ENCODE results near the gene XAB2. TPM values are rescaled to one million over a fixed set of nuclear protein-coding genes. Genes with fewer than 3 reads are reported as not detected.

XAB2 gene
- total RNA-seq, 1 experiment from 2014 or later = 48.0 TPM

GRCh38 chr19:7643031-7643415 lies 13.7 kb upstream of the XAB2 start:
- peak overlapping the region in 2 of 3 experiments; percentile 37 to 44; a peak in 1 of 7 replicates for H3K27ac Mint-ChIP-seq
- Histone ChIP-seq H2BK20ac (ENCODE audit: low read depth, low read length, poor library complexity, severe bottlenecking) (no peak overlapping the region), H2BK12ac (ENCODE audit: insufficient read length, low read depth, low read length) (no peak overlapping the region), H4K20me1 (ENCODE audit: control insufficient read depth, insufficient read depth, insufficient read length) (no peaks in the 10 kb centered on the region), H3K4ac (ENCODE audit: low read depth, low read length) (no peak overlapping the region), H2BK15ac (ENCODE audit: low read depth, low read length) (no peak overlapping the region), H3K4me1 (ENCODE audit: insufficient read depth, low read length) (no peaks in the 10 kb centered on the region), H2AFZ (ENCODE audit: low read length) (no peak overlapping the region), H4K8ac (replicated peaks; ENCODE audit: insufficient read length, low read depth, low read length) (no peak overlapping the region), H3K9me3 (ENCODE audit: control insufficient read depth, low read depth, low read length) (no peaks in the 10 kb centered on the region), H3K56ac (ENCODE audit: insufficient read length, low read depth, low read length) (no peak overlapping the region), H3K27ac (ENCODE audit: insufficient read length, low read depth, low read length) (no peak overlapping the region), H3K27me3 (ENCODE audit: insufficient read depth, low read length) (no peaks in the 10 kb centered on the region), H3K23me2 (ENCODE audit: insufficient read length, low read depth, low read length, poor library complexity, severe bottlenecking) (no peaks in the 10 kb centered on the region), H2BK5ac (ENCODE audit: insufficient read length, low read length) (no peak overlapping the region), H2BK120ac (ENCODE audit: low read depth, low read length, poor library complexity, severe bottlenecking) (no peak overlapping the region), H3K23ac (ENCODE audit: insufficient read length, low read depth, low read length) (no peak overlapping the region), H3K14ac (ENCODE audit: insufficient read depth, low read length) (no peak overlapping the region), H4K5ac (ENCODE audit: insufficient read length, low read depth, low read length) (no peak overlapping the region), H3K4me2 (ENCODE audit: insufficient read depth, insufficient read length, low read length) (no peak overlapping the region), H3K79me2 (ENCODE audit: insufficient read depth, low read length) (no peaks in the 10 kb centered on the region), H3K79me1 (ENCODE audit: insufficient read depth, low read depth, low read length, poor library complexity, severe bottlenecking) (no peaks in the 10 kb centered on the region), H4K91ac (ENCODE audit: insufficient read length, low read depth, low read length) (no peak overlapping the region), H3T11ph (ENCODE audit: low read length) (no peak overlapping the region), H3K9ac (ENCODE audit: extremely low read depth, insufficient read length, low read length) (no peak overlapping the region), H3K18ac (ENCODE audit: insufficient read length, low read depth, low read length) (no peak overlapping the region), H2AK5ac (ENCODE audit: insufficient read length, low read length) (no peak overlapping the region)
- peaks cover 0 to 8% of the 10 kb centered on the region in 2 experiments; a peak in 2 of 4 replicates for H3K4me1 Mint-ChIP-seq
- WGBS (ENCODE audit: extremely low coverage, insufficient read length, low lambda C conversion rate) = no CpG with 5 or more reads among the region's 8 CpGs
- no peak for TF ChIP-seq CTCF (conservative IDR thresholded peaks at IDR 0.05)
- H3K9me3 Mint-ChIP-seq = no peaks in the 10 kb centered on the region; a peak in 1 of 5 replicates
- H3K36me3 Mint-ChIP-seq (ENCODE audit: insufficient read depth in 1 of 3, low read depth in 3 of 3) = peaks cover 9 to 26% (median 17%) of the 10 kb centered on the region in 3 experiments
- DNase-seq = peak; percentile 24
- no peaks in the 10 kb centered on the region for H3K27me3 Mint-ChIP-seq (ENCODE audit: low read depth)
- H3K4me3 Mint-ChIP-seq = no peak overlapping the region

Measured in H9 (cell line).